ENCODE measurements around the gene RGS19. TPM values are rescaled to one million over a fixed set of nuclear protein-coding genes. Genes with fewer than 3 reads are reported as not detected.

Gene RGS19
- total and polyA plus RNA-seq, 3 donors from 2014 or later, result 4.4 to 10.4 (median 7.3) TPM

DNA sequence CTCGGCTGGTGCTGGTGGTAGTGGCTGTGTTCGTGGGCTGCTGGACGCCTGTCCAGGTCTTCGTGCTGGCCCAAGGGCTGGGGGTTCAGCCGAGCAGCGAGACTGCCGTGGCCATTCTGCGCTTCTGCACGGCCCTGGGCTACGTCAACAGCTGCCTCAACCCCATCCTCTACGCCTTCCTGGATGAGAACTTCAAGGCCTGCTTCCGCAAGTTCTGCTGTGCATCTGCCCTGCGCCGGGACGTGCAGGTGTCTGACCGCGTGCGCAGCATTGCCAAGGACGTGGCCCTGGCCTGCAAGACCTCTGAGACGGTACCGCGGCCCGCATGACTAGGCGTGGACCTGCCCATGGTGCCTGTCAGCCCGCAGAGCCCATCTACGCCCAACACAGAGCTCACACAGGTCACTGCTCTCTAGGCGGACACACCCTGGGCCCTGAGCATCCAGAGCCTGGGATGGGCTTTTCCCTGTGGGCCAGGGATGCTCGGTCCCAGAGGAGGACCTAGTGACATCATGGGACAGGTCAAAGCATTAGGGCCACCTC, 19.2 kb upstream of the RGS19 start:
- no peak for DNase-seq
- no peak overlapping the region for H3K4me3 ChIP-seq
- H3K36me3 ChIP-seq (ENCODE audit: low read depth, missing control alignments), result no peaks in the 10 kb centered on the region
- 92 to 95% methylated on average over 18 to 28 of the region's 28 CpGs for WGBS, 2 donors
- no peaks in the 10 kb centered on the region for H3K9me3 ChIP-seq
- H3K27ac ChIP-seq, result no peak overlapping the region
- peaks cover 5% of the 10 kb centered on the region for H3K4me1 ChIP-seq
- no peaks in the 10 kb centered on the region for H3K27me3 ChIP-seq
- intact Hi-C loops (cut with DNase I; ENCODE audit: low total_unique reads), result no loop called here
- no peak for TF ChIP-seq POLR2A (IDR thresholded peaks at IDR 0.05)
- TF ChIP-seq, protein P1, sequence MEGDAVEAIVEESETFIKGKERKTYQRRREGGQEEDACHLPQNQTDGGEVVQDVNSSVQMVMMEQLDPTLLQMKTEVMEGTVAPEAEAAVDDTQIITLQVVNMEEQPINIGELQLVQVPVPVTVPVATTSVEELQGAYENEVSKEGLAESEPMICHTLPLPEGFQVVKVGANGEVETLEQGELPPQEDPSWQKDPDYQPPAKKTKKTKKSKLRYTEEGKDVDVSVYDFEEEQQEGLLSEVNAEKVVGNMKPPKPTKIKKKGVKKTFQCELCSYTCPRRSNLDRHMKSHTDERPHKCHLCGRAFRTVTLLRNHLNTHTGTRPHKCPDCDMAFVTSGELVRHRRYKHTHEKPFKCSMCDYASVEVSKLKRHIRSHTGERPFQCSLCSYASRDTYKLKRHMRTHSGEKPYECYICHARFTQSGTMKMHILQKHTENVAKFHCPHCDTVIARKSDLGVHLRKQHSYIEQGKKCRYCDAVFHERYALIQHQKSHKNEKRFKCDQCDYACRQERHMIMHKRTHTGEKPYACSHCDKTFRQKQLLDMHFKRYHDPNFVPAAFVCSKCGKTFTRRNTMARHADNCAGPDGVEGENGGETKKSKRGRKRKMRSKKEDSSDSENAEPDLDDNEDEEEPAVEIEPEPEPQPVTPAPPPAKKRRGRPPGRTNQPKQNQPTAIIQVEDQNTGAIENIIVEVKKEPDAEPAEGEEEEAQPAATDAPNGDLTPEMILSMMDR (IDR thresholded peaks at IDR 0.05), result no peak

GRCh38 chr20:64096535-64096934, 17.2 kb upstream of the RGS19 start:
- intact Hi-C loops (cut with DNase I; ENCODE audit: low total_unique reads), result no loop called here
- 85 to 91% methylated on average over 6 of the region's 6 CpGs for WGBS, 2 donors
- Histone ChIP-seq H3K9me3 (no peaks in the 10 kb centered on the region), H3K27ac (no peak overlapping the region), H3K4me1 (no peaks in the 10 kb centered on the region), H3K36me3 (ENCODE audit: low read depth, missing control alignments) (no peaks in the 10 kb centered on the region), H3K27me3 (no peaks in the 10 kb centered on the region), H3K4me3 (no peak overlapping the region)
- no peak for TF ChIP-seq POLR2A (IDR thresholded peaks at IDR 0.05)
- TF ChIP-seq, protein P1 (IDR thresholded peaks at IDR 0.05), result no peak
- no peak for DNase-seq

DNA sequence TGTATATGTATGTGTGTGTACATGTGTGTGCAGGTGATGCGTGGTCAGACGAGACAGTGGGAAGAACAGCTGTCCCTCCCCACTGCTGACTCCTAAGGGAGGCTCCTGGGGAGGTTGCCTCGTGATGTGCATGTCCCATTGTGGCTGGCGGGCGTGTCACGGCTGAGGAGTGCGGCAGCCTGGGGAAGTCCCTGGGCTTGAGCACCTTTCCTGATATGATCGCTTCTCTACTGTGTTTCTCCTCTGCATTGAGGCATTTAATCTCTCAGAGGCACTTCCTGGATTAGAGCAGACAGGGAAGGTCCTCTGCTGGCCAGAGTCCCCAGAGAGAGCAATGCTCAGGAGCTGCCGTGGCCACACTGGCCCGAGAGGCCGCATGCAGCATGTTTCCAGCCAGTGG, 16.6 kb upstream of the RGS19 start:
- intact Hi-C loops (cut with DNase I; ENCODE audit: low total_unique reads), result no loop called here
- Histone ChIP-seq H3K27me3 (no peaks in the 10 kb centered on the region), H3K36me3 (ENCODE audit: low read depth, missing control alignments) (no peaks in the 10 kb centered on the region), H3K27ac (no peak overlapping the region), H3K4me1 (no peaks in the 10 kb centered on the region), H3K9me3 (no peaks in the 10 kb centered on the region), H3K4me3 (no peak overlapping the region)
- no peak for TF ChIP-seq POLR2A (IDR thresholded peaks at IDR 0.05)
- TF ChIP-seq, protein P1 (IDR thresholded peaks at IDR 0.05), result no peak
- 93 to 94% methylated on average over 11 of the region's 11 CpGs for WGBS, 2 donors
- DNase-seq, result no peak

GRCh38 chr20:64095455-64095854, 16.1 kb upstream of the RGS19 start:
- no peak for TF ChIP-seq POLR2A (IDR thresholded peaks at IDR 0.05)
- TF ChIP-seq, protein P1 (IDR thresholded peaks at IDR 0.05), result no peak
- no peaks in the 10 kb centered on the region for H3K4me1 ChIP-seq
- no peak overlapping the region for H3K27ac ChIP-seq
- no peaks in the 10 kb centered on the region for H3K9me3 ChIP-seq
- no peaks in the 10 kb centered on the region for H3K27me3 ChIP-seq
- H3K36me3 ChIP-seq (ENCODE audit: low read depth, missing control alignments), result no peaks in the 10 kb centered on the region
- WGBS, 2 donors, result 83 to 87% methylated on average over 4 of the region's 4 CpGs
- intact Hi-C loops (cut with DNase I; ENCODE audit: low total_unique reads), result no loop called here
- no peak for DNase-seq
- no peak overlapping the region for H3K4me3 ChIP-seq

DNA sequence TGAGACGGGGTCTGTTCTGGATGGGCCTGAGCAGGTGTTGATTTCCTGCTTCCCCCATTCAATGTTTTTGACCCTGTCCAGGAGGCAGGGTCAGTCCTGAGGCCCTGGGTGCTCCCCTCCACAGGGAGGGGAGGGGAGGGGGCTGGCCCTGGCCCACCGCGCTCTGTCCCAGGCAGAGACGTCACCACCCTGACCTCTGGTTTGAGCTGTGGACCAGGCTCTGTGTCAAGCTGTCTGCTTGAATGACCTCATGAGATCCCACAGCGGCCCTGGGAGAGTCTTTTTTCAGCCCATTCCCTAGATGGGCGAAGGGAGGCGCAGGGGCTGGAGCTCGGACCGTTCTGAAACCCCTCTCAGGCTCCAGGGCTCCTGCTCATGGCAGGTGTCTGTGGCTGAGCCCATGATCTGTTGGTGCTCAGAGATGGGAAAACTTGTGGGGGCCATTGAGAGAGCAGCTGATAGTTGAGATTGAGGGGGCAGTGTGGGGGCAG, 13.7 kb upstream of the RGS19 start:
- no peak for DNase-seq
- intact Hi-C loops (cut with DNase I; ENCODE audit: low total_unique reads), result no loop called here
- H3K9me3 ChIP-seq, result no peaks in the 10 kb centered on the region
- no peaks in the 10 kb centered on the region for H3K36me3 ChIP-seq (ENCODE audit: low read depth, missing control alignments)
- no peak overlapping the region for H3K4me3 ChIP-seq
- no peaks in the 10 kb centered on the region for H3K4me1 ChIP-seq
- H3K27ac ChIP-seq, result no peak overlapping the region
- 50 to 56% methylated on average over 7 to 9 of the region's 9 CpGs for WGBS, 2 donors
- TF ChIP-seq POLR2A (IDR thresholded peaks at IDR 0.05), result no peak
- TF ChIP-seq, protein P1 (IDR thresholded peaks at IDR 0.05), result no peak
- no peaks in the 10 kb centered on the region for H3K27me3 ChIP-seq
